Measurements from ENCODE around the gene UVRAG.

- no peak for TF ChIP-seq CTCF (IDR thresholded peaks at IDR 0.05; ENCODE audit: low read length)
- no peak for TF ChIP-seq EZH2 (optimal IDR thresholded peaks at IDR 0.05; ENCODE audit: low read depth, low read length)
- TF ChIP-seq EZH2phosphoT487 (IDR thresholded peaks at IDR 0.05; ENCODE audit: low read length) = no peak
Measured at GRCh38 chr11:75874684-75875341, 59.8 kb downstream of the UVRAG start.
